CD4-positive, alpha-beta T cell treated with Interleukin-4 for 4 hours (primary cell): ENCODE results near the gene ZBTB43.
"Not testable (repeated sequence)": the region's sequence is repeated elsewhere in the genome, so short reads cannot be mapped to it uniquely, and the experiment has no call there.

Experiments
- DNase-seq: peaks from one replicate; pipeline ENCODE4 v3.0.0-alpha.2; 2020

The ZBTB43 gene

GRCh38 chr9:126791406-126792230, 13.2 kb upstream of the ZBTB43 start:
- no peak for DNase-seq

DNA sequence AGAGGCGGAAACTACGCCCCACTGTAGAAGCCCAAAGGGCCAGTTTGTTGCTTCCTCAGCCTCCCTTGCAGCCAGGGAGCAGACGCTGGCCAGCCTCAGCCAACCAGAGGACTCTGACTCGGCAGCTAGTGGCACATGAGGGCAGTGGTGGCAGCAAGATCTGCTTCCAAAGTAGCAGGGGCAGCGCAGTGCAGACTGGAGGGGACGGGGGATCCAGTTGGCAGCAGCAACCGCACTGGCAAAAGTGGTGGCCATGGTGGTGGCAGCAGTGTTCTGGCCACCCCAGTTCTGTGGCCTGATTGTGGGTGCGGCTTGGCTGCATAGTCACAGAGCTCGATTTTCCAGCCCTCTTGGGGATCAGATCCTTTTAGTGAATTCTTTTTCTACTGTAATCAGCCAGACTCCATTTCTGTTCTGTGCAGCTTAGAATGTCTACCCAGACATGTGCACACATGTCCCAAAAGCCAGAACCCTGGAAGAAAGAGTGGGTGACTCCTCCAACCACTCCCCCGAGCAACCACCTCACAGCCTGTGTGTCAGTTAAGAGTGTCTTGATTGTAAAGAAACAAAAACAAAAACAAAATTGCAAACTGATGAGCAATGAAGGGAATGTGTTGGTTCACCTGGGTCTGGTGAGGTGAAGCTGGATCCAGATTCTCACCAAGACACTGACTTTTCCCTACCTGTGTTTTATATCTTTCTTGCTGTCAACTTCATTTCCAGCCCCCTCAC, 11.0 kb upstream of the ZBTB43 start:
- DNase-seq, result no peak

GRCh38 chr9:126794441-126794840, 10.4 kb upstream of the ZBTB43 start:
- no peak for DNase-seq

- no peak for DNase-seq
These were observed 8.1 kb upstream of the ZBTB43 start for GRCh38 chr9:126796758-126797157.

DNA sequence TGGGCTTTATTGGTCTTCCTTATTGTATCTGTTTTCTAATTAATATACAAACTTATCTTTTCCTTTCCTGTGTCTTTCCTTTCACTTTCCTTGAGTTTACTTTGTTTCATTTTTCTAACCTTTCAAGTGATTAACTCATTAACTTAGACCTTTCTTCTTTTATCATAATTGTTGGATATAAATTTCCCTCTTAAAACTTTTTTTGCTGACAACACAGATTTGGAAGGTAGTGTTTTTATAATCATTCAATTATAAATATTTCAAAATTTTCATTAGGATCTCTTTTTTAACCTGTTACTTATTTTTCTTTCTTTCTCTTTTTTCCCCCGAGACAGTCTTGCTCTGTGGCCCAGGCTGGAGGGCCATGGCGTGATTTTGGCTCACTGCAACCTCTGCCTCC, 6.9 kb upstream of the ZBTB43 start:
- no peak for DNase-seq

GRCh38 chr9:126799034-126799433, 5.8 kb upstream of the ZBTB43 start:
- no peak for DNase-seq

DNA sequence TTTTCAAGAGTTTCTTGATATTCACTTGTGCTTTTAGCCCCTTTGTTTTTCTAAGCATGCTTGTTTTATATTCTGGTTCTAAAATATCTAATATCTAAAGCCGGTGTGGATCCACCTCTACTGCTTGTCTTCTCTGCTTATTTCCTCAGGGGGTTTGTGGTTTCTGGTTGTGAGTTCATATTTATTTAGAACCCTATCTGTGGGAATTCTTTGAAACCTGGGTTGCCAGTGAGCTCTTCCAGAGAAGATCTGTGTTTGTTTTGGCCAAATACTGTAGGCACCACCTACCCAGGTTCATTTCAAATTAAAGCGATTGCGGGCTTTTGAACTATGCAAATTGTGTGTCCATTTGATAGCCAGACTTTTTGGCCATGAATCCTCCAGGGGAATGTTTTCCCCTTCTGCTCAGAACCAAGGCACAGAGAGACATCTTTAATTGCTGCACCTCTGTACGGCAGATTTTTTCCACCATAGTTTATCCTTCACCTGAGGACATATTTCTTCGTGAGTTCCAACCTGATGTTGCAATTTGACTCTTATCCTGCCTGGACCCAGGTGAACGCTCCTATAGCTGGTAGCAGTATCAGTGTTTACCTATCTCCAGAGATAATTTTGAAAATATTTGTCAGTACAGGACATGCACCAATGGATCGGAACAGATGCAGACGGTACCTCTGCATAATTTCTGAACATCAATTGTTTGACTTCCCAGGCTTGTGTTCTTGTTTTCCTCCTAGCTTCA, 2.4 kb upstream of the ZBTB43 start:
- DNase-seq, result no peak

DNA sequence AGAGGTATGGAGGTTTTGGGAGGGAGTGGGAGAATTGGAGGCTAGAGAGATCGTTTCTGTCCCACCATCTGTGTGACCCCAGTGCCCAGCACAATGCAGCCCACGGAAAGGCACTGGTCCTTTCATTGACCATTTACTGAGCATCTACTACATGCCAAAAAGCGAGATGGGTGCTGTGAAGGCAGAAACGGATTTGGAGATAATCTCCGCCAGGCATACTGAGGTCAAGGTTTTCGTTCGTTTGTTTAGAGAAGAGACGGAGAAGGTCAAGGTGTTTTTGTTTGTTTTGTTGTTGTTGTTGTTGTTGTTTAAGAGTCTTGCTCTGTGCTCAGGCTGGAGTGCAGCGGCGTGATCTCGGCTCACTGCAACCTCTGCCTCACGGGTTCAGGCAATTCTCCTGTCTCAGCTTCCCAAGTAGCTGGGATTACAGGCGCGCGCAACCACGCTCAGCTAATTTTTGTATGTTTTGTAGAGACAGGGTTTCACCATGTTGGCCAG, 593 bp upstream of the ZBTB43 start:
- DNase-seq, result no peak

DNA sequence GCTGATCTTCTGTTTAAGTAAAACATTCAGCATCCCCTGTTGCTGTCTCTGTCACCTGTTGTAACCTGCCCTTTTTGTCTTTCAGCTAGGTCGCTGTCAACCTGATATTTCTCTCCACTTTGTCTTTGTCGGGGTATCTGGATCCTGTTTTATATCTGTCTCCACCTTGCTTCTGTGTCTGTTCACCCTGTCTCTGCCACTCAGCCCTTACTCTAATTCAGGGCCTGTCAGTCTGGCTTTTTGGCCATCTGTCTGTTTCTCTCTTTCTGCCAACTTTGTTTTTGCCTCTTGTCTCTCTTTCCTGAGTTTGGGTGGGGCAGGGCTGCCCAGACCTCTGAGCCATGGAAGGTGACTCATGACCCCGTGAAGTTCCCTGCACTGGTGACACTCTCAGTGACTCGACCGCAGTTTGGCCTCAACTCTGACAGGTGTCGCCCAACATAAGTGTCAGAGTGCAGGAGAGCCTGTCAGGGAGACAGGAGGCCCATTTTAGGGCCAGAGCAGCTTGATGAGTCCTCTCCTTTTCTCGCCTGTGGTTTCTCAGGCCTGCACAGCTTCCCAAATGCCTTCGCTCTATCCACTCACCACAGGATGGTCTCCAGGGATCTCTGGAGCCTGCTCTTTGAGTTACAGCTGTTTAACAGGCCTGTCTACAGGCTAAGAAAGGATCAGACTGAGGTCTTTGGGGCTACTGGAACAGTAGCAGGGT, 868 bp downstream of the ZBTB43 start:
- DNase-seq, result peak; percentile 92

DNA sequence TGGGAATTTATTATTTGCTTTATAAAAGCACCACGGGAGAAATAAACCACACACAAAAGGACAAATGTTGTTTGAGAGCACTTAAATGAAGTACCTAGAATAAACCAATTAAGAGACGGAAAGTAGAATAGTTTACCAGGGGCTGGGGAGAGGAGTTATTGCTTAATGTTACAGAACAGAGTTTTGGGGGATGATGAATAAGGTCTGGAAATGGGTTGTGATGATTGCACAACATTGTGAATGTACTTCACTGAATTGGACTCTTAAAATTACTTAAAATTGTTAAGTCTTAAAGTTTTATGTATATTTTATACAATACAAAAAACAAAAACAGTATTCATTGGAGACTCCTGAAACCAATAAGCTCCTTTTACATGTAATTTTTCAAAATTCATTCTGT, 1.5 kb downstream of the ZBTB43 start:
- DNase-seq, result no peak

GRCh38 chr9:126809068-126809467, 4.2 kb downstream of the ZBTB43 start:
- no peak for DNase-seq

GRCh38 chr9:126810221-126810620, 5.4 kb downstream of the ZBTB43 start:
- not testable (repeated sequence) for DNase-seq

DNA sequence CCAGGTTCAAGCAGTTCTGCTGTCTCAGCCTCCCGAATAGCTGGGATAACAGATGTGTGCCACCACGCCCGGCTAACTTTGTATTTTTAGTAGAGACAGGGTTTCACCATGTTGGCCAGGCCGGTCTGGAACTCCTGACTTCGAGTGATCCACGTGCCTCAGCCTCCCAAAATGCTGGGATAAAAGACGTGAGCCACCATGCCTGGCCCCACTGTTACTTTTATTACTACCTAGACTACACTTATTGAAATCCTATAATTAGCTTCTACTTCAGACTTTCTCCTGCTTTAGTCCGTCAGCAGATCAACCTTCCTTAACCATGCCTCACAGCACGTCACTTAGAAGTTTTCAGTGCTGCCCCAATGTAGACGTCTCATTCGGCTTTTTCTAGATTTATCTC, 8.2 kb downstream of the ZBTB43 start:
- no peak for DNase-seq

- no peak for DNase-seq
These were observed 9.3 kb downstream of the ZBTB43 start for GRCh38 chr9:126814091-126814490.

DNA sequence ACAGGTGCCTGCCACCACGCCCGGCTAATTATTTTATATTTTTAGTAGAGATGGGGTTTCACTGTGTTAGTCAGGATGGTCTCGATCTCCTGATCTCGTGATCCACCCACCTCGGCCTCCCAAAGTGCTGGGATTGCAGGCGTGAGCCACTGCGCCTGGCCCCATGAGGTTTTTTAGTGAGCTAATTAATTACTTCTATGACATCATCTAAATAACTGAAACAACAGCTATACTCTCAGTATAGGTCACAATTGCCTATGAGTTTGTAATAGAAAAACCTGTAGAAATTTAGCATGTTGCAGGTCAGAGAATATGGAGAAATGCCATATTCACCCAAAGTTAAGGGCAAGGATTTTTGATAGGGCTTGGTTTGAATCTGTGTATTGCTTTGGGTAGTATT, 12.8 kb downstream of the ZBTB43 start:
- not testable (repeated sequence) for DNase-seq

- no peak for DNase-seq
These were observed 13.6 kb downstream of the ZBTB43 start for GRCh38 chr9:126818482-126818881.

DNA sequence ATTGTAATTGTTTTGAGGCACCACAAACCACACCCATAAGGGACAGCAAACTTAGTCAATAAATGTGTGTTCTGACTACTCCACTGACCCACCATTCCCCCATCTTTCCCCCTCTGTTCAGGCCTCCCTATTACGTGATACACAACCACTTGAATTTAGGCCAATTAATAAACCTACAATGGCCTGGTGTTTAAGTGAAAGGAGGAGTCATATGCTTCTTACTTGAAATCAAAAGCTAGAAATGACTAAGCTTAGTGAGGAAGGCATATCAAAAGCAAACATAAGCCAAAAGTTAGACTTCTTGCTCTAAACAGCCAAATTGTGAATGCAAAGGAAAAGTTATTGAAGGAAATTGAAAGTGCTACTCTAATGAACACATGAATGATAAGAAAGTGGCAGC, 14.6 kb downstream of the ZBTB43 start:
- DNase-seq, result no peak

- no peak for DNase-seq
These were observed 17.4 kb downstream of the ZBTB43 start for GRCh38 chr9:126822278-126822677.

GRCh38 chr9:126822873-126823272, 18.0 kb downstream of the ZBTB43 start:
- DNase-seq, result no peak

GRCh38 chr9:126824052-126824451, 19.2 kb downstream of the ZBTB43 start:
- DNase-seq, result not testable (repeated sequence)

GRCh38 chr9:126827227-126827626, 22.4 kb downstream of the ZBTB43 start:
- DNase-seq, result no peak

DNA sequence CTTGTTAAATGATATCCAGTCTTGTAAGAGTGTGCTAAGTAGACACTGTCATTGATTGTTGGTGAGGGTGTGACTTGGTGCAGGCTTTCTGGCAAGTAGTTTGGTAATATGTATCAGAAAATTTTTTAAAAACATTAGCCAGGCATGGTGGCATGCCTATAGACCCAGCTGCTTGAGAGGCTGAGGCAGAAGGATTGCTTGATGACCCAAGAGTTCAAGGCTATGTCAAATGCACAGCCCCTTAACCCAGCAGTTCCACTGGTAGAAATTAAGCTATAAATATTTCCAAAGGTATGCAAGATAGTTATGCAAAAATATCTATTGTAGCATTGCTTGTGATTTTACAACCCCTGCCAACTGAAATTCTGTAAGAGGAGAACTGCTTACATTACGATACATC, 24.2 kb downstream of the ZBTB43 start:
- DNase-seq, result no peak

GRCh38 chr9:126830827-126831226, 26.0 kb downstream of the ZBTB43 start:
- no peak for DNase-seq
